Measurements from ENCODE around the gene SPDYE17.
"Not testable (repeated sequence)": the region's sequence is repeated elsewhere in the genome, so short reads cannot be mapped to it uniquely, and the experiment has no call there.

SPDYE17 gene

DNA sequence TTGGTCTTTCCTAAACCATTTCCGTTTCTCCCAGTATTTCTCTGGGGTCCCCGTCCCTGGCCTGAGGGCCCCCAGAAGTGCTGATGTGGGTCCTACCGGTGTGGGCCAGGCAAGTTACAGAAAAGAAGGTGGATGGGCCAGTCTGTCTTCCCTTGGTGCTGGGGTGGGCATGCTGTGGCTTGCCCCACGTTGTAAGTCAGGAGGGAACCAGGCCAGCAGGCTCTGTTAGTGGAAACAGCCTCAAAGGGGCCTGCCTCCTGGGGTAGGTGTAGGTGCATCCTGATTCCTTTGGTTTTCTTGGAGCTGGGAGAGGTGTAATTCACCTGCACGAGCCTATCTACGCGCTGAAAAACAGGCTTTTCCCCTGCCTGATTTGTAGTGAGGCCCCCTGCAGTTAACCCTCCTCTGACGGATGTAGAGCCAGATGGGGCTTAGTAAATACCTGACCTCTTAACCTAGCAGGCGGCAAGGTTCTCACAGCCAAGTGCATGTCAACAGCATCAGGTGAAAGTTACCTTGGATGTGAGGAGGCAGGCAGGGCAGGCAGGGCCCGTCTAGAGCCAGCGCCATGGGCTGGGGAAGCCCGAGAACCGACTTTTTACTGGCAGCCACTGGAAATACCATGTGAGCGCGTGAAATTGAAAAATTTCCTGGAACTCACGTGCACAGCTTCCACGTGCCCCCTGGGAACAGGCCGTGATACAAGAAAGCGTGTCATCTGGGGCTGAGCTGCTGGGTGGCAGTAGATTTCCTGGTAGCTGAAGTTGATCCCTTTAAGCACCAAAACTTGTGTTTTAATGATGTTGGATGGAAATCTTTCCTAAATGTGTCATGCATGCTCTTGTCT, 48.0 kb downstream of the SPDYE17 start:
- H3K27ac Mint-ChIP-seq, H3K4me3 Mint-ChIP-seq, H3K9me3 Mint-ChIP-seq, H3K4me1 Mint-ChIP-seq, H3K36me3 Mint-ChIP-seq, H3K27me3 Mint-ChIP-seq: not testable (repeated sequence)

DNA sequence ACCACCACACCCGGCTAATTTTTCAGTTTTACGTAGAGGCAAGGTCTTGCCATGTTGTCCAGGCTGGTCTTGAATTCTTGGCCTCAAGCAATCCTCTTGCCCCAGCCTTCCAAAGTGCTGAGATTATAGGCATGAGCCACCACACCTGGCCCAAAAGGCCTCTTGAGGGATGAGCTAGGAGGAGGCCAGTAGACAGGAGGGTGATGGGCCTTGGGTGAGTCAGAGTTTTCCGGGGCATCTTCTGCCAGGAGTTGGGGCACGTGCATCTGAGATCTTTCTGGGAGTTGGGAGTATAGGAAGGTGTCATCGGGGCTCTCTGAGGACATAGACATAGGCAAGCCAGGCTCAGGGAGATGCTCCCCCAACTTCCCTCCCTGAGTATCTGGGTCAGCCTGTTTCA, 48.8 kb downstream of the SPDYE17 start:
- not testable (repeated sequence) for H3K4me3 Mint-ChIP-seq, H3K27me3 Mint-ChIP-seq, H3K4me1 Mint-ChIP-seq, H3K27ac Mint-ChIP-seq, H3K36me3 Mint-ChIP-seq, H3K9me3 Mint-ChIP-seq

DNA sequence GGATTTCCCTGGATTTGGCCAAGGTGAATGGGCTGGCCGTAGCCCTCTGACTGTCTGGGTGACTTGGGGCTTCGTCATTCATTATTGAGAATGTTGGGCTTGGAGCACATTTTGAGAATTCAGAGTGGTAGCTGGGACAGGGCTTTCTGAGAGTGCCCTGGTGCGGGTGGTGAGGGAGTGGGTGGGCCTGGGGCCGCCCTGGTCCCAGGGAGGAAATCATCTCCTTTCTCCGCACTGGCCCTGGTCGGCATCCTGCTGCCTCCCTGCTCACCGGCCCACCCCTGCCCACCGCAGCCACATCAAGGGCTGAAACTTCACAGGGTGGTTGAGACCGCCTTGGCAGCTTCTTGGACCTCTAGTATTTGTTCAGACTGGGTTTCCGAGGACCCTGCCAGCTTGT, 49.7 kb downstream of the SPDYE17 start:
- not testable (repeated sequence) for H3K4me3 Mint-ChIP-seq, H3K36me3 Mint-ChIP-seq, H3K27ac Mint-ChIP-seq, H3K4me1 Mint-ChIP-seq, H3K27me3 Mint-ChIP-seq, H3K9me3 Mint-ChIP-seq

DNA sequence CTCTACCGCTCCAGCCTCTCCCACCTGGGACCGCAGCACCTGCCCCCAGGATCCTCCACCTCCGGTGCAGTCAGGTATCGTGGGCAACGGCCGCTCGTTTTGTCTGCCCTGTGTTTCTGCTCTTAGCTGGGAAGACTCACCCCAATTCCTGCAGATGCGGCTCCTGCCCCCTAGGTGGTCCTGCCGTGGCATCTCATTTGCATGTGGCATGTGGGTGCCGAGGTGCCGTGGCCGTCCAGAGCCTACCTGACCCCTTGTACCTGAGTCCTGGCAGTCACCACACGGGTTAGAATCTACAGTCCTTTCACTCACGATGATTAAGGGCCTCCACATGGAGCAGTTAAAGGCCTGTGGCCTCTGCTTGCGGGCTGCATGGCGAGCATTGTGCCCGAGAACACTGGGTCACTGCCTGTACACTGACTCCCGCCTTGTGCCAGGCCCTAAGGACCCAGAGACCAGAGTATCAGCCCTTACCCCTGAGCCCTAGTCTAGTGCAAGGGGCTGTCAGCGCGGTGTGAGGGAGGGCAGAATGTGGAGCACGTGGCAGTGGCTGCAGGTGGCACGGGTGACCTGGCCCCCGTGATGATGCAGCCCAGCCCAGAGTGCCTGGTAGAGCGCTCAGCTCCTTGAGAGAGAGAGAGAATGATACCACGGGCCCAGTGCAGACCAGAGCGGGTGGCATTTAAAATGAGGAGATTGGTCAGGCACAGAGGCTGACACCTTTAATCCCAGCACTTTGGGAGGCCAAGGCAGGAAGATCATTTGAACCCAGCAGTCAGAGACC, 50.8 kb downstream of the SPDYE17 start:
- H3K4me3 Mint-ChIP-seq, H3K27me3 Mint-ChIP-seq, H3K4me1 Mint-ChIP-seq, H3K9me3 Mint-ChIP-seq, H3K27ac Mint-ChIP-seq, H3K36me3 Mint-ChIP-seq: not testable (repeated sequence)

DNA sequence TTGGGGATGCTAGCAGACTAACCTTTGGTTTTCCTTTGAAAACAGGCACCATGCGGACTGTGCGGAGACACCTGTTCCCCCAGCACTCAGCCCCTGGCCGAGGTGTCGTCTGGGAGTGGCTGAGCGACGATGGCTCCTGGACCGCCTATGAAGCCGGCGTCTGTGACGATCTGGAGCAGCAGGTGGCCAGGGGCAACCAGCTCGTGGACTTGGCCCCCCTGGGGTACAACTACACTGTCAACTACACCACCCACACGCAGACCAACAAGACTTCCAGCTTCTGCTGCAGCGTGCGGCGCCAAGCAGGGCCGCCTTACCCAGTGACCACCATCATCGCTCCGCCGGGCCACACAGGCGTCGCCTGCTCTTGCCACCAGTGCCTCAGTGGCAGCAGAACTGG, 51.6 kb downstream of the SPDYE17 start:
- H3K4me3 Mint-ChIP-seq, H3K4me1 Mint-ChIP-seq, H3K9me3 Mint-ChIP-seq, H3K36me3 Mint-ChIP-seq, H3K27me3 Mint-ChIP-seq, H3K27ac Mint-ChIP-seq: not testable (repeated sequence)

DNA sequence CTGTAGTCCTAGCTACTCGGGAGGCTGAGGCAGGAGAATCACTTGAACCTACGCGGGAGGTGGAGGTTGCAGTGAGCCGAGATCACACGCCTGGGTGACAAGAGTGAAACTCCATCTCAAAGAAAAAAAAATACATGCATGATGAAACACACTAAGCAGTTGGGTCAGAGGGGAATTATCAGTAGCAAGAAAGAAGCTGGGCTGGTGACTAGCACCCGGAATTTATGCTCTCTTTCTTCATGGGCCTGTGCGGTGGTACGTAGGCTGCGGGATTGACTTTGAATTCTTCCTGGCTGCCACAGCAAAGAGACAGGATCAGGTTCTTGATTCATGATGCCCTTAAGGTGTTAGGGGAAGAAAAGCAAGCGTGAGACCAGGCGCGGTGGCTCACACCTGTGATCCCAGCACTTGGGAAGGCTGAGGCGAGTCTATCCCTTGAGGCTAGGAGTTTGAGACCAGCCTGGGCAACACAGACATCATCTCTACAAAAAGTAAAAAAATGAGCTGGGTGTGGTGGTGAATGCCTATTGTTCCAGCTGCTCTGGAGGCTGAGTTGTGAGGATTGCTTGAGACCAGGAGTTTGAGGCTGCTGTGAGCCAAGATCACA, 54.3 kb downstream of the SPDYE17 start:
- not testable (repeated sequence) for H3K27ac Mint-ChIP-seq, H3K4me1 Mint-ChIP-seq, H3K27me3 Mint-ChIP-seq, H3K4me3 Mint-ChIP-seq, H3K9me3 Mint-ChIP-seq, H3K36me3 Mint-ChIP-seq

DNA sequence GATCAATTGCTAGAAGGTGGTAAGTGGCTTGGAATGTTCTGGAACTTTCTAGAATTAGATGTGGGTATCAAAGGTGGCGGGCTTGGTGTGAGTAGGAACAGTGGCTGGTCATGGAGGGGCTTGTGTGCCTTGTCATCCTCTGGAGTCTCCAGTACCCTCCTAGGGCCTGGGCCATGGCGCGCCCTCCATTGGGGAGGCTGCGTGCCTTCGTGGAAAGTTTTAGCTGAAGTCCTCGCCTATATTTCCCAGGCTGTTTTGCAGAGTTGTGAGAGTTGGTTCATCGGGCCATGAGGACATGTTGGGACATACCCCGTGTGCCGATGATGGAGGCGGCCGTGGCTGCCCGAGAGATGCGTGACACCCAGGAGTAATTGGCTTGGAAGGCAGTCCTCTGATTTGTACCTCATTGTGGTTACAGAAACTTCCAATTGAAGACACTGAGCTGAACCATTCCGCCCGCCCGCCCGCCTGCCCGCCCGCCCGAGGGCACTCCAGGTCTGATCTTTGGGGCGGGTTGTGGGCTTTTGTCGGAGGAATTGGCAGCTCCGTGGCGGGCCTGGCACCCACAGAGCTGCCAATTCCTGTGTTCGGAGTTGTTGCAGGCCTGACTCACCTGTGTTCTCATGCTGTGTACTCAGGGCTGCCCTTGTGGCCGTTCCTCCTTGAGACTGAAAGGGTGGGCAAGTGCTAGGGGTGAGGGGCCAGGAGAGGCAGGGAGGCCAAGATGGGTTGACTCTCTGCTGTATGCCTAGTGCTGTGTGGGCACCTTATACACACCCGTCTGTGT, 57.2 kb downstream of the SPDYE17 start:
- H3K27ac Mint-ChIP-seq, result not testable (repeated sequence)

DNA sequence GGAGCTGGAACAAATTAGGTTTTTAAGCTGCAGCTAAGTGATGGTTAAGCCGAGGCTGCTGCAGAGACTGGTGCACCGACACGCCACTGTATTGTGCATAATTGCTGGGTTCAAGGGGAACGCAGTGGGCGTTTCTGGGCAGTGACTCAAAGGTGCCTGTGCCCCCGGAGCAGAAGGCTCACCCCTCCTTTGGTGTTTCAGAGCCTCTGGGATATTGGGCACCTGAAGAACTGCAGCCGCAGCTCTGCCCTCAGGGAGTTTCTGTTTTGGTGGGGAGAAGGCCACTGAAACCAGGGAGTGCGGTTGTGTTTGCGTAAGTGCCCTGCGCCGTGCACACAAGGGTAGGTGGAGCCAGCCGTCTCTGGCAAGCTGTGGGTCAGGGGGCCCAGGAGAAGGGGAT, 57.8 kb downstream of the SPDYE17 start:
- H3K9me3 Mint-ChIP-seq, H3K27ac Mint-ChIP-seq, H3K36me3 Mint-ChIP-seq, H3K27me3 Mint-ChIP-seq, H3K4me1 Mint-ChIP-seq, H3K4me3 Mint-ChIP-seq: not testable (repeated sequence)

More for the DNA sequence above, 57.2 kb downstream of the SPDYE17 start:
- H3K27me3 Mint-ChIP-seq, H3K9me3 Mint-ChIP-seq, H3K4me3 Mint-ChIP-seq, H3K4me1 Mint-ChIP-seq, H3K36me3 Mint-ChIP-seq: not testable (repeated sequence)

DNA sequence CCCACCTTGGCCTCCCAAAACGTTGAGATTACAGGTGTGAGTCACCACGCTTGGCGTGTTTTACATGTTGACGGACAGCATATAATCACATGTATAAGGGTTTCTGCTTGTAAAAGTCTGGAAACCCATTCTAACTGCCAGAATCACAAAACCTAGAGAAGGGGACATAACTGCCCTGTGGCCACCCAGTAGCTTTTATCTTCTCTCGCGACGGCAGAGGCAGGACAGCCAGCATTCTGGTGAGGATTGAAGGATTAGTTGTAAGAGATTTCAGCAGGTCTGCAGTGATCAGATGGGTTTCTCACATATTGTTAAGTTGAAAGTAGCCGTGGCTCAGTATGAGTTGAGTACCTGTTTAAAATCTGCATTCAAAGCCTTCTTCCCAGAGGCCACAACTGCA, 59.8 kb downstream of the SPDYE17 start:
- H3K9me3 Mint-ChIP-seq, H3K4me3 Mint-ChIP-seq, H3K4me1 Mint-ChIP-seq, H3K27ac Mint-ChIP-seq, H3K36me3 Mint-ChIP-seq, H3K27me3 Mint-ChIP-seq: not testable (repeated sequence)

All from activated naive CD4-positive, alpha-beta T cell treated with anti-CD3 and anti-CD28 coated beads, Interleukin-2, amount 50 U/mL, for 24 hours (primary cell).